Epidermal melanocyte (primary cell): Measurements from ENCODE around the gene ARMC3.
"Not testable (repeated sequence)": the region's sequence is repeated elsewhere in the genome, so short reads cannot be mapped to it uniquely, and the experiment has no call there.

Experiments used
- DNase-seq: peaks from one replicate; pipeline ENCODE4 v3.0.0; 2011; ENCODE audit warnings: low spot score; ENCODE audit not compliant: insufficient read length

Gene ARMC3

DNA sequence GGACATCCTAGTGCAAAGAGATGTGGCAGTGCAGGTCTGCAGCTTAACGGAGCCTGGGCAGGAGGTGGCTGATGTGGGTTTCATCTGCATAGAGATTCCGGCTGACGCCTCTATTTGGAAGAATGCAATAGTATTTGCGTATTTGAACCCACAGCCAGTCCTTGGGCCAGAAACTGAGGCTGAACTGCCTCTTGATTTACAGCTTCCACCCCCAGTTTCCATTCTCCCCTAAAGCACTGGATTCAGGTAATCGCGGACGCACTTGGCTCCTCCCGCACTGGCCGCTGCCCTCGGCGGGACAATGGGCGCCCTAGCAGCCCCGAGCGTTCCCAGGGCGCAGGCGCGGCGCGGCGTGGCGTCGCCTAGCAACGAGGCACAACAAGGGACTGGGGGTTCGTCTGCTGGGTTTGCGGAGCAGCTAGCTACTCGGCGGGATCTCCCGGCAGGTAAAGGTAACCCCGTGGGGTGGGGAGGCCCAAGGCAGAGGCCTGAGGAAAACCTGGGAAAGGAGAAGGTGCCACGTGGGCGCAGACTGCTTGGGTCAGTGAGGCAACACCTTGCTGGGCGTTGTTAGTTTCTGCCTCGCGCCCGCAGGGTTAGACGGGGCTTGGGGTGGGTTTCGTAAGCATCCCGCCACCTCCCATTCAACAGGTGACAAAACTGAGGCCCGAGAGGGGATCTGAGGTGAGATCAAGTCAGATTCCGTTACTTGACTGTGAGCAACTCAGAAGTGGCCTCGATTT is at the start of gene ARMC3:
ARMC3 (plus strand) TSS at position 393 of the 743 bp plus-strand sequence. CDS start 3,944 bp downstream, outside the sequence.
- DNase-seq: no peak

DNA sequence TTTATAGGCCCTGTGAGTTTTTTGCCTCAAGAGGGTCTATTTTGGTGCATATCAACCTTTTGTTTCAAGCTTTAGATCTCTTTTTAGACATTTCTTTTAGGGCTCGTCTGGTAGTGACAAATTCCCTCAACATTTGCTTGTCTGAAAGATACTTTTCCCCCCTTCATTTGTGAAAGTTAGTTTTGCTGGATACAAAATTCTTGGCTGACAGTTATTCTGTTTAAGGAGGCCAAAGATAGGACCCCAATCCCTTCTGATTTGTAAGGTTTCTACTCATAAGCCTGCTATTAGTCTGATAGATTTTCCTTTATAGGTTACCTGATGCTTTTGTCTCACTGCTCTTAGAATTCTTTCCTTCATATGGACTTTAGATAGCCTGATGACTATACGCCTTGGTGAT is 36.1 kb upstream of the ARMC3 start:
- no peak for DNase-seq

DNA sequence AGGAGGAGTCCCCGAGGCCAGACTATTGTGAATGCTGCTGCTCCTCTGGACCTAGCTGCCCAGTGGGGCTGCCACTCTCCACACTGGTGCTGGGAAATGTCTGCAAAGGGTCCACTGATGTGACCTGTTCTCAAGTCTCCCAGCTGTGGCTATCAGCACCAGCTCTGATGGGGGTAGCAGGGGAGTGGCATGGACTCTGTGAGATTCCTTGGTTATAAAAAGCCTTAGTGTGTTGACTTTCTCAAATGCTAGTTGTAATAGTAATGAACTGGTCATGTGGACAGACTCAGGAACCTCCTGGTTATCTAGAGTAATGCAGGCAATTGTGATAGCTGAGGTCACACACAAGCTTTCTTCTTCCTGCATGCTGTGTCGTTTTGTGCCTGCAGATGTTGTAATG is 34.1 kb upstream of the ARMC3 start:
- no peak for DNase-seq

- peak; percentile 57 for DNase-seq
These were observed 33.1 kb upstream of the ARMC3 start for GRCh38 chr10:22894714-22895113.

DNA sequence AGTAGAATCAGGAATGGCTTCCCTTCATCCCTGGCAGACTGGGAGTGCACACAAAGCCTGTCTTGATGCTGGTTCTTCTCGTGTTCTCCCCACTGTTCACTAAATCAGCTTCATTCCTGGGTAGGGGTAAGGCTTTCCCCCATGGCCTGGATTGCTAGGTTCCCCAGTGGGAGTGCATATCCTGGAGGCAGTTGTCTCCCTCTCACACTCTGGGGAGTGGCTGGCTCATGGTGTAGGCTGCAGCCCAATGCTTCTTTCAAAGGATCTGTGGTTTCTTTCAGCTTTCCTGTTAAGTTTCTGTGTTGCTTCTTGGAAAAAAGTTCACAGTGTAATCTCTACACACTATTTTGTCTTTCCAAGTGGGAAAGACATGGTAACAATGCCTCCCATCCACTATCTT is 32.6 kb upstream of the ARMC3 start:
- no peak for DNase-seq

DNA sequence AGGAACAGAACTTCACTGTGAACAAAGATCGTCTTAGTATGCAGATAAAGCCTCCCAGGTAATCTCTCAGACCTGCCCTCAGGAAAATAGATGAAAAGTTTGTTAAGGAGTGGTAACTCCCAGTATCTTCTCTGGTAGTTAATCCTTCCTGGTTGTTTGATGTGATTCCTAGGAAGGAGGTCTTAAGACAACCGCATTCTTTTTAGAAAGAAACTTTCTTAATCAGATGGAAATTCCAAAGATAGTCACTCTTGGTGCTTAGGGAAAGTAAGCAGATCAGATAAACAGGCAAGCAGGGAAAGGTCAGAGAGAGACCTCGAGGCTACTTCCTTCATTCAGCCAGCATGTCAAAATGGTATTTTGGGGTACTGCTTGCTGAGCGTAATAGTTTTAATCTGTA is 30.5 kb upstream of the ARMC3 start:
- DNase-seq: no peak

DNA sequence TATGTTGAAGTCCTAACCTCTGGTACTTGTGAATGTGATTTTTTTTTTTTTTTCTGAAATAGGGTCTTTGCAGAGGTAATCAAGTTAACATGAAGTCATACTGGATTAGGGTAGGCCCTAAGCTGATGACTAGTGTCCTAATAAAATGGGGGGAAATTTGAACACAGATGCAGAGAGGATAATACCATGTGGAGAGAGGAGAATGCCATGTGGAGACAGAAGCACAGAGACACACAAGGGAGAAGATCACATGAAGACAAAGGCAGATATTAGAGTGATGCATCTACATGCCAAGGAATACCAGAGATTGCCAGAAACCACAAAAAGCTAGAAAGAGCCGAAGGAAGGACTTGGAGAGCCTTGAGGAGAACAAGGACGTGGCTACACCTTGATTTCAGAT is 28.5 kb upstream of the ARMC3 start:
- no peak for DNase-seq

GRCh38 chr10:22899775-22900174 is 28.1 kb upstream of the ARMC3 start:
- no peak for DNase-seq

DNA sequence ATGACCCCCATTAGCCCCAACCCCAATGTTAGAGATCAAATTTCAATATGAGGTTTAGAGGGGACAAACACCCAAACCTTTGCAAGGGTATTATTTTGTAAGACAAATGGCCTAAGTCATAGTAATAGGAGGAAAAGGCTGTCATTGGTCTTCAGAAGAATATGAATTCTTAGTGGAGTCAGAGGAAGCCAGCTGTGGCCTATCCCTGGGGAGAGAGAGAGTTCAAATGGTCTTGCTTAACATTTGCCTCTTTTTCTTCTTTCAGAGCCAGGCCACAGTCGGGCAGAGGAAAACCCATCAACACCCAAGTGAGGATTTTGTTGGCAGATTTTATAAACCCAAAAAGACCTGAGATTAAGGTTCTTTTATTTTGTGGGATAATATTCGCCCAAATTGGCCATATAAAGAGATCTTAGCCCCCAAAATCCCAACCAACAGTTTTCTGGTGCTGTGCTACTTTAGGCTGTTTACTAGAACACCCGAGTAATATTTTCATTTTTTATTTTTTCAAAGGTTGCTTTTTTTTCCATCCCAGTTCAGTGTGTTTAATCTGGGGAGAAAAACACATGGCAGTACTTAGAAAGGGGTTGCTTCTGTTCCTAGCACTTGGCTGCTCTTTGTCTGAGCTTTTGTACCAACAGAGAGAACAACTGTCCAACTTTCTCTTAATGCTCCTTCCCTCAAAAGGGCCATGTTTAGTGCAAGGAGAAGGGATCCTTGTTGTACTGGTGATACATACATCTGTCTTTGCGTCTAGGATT is 26.8 kb upstream of the ARMC3 start:
- no peak for DNase-seq

DNA sequence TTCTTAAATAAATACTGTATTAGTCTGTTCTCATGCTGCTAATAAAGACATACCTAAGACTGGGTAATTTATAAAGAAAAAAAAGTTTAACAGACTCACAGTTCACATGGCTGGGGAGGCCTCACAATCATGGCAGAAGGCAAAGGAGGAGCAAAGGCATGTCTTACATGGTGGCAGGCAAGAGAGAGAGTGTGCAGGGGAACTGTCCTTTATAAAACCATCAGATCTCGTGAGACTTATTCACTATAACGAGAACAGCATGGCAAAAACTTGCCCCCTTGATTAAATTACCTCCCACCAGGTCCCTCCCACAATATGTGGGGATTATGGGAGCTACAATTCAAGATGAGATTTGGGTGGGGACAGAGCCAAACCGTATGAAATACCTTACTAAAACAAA is 25.7 kb upstream of the ARMC3 start:
- DNase-seq: not testable (repeated sequence)

DNA sequence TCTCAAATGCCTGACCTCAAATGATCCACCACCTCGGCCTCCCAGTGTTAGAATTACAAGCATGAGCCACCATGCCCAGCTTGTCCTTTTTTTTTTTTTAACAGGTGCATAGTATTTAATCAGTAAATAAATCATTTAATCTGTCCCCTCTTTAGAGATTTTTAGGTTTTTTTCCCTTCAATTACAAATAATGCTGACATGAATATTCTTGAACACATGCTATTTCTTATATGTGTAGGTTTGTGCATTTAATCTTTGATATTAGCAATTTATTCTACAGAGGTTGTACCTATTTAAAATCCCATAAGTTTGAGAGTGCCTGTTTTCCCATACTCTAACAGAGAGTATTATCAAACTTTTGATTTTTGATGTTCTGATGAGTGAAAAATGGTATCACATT is 24.2 kb upstream of the ARMC3 start:
- no peak for DNase-seq

GRCh38 chr10:22906767-22907166 is 21.1 kb upstream of the ARMC3 start:
- no peak for DNase-seq

DNA sequence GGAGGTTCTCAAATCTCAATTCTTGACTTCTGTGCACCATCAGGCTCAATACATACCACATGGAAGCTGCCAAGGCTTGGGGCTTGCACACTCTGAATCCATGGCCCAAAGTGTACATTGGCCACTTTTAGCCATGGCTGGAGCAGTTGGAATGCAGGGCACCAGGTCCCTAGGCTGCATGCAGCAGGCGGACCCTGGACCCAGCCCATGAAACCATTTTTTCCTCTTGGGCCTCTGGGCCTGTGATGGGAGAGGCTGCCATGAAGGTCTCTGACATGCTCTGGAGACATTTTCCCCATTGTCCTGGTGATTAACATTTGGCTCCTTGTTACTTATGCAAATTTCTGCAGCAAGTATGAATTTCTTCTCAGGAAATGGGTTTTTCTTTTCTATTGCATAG is 19.0 kb upstream of the ARMC3 start:
- DNase-seq: no peak

- not testable (repeated sequence) for DNase-seq
These were observed 18.2 kb upstream of the ARMC3 start for GRCh38 chr10:22909673-22910072.

- no peak for DNase-seq
These were observed 16.8 kb upstream of the ARMC3 start for GRCh38 chr10:22911067-22911466.

DNA sequence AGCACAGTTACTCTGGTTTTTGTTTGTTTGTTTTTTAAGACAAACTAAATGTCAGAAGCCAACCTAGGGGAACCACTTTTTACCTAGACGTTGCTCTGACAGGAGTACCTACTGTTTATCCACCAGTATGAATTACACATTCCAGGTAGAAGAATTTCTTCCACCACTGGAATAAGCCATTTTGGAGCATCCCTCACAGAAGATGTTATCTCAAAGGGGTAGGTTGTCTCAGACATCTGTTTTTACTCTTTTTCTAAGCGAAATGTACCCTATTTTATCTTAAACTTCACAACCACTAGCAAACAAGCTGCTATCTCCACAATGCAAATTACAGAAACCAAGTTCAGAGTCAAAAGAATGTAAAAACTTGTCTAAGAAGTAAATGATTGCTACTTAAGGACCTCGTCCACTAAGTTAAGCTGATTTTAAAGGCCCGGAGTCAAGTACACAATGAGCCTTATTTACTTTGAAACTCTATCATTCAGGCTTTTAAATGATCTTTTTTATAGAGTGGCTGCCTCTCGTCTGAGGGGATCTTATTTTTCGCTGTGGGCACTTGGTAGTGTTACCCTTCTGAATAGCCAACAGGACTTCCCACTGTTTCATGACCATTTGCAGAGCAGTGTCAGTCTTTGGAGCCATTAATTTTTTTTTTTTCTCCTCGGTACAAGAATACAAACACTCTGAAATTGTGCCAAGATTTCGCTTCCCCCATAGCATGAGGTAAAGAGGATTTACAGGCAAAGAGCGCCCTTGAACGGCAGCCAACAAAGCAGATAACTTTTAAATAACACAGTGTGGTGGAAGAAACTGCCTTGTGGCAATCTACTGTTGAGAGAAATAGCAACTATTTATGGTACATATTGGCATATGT is 15.7 kb upstream of the ARMC3 start:
- DNase-seq: peak; percentile 30

DNA sequence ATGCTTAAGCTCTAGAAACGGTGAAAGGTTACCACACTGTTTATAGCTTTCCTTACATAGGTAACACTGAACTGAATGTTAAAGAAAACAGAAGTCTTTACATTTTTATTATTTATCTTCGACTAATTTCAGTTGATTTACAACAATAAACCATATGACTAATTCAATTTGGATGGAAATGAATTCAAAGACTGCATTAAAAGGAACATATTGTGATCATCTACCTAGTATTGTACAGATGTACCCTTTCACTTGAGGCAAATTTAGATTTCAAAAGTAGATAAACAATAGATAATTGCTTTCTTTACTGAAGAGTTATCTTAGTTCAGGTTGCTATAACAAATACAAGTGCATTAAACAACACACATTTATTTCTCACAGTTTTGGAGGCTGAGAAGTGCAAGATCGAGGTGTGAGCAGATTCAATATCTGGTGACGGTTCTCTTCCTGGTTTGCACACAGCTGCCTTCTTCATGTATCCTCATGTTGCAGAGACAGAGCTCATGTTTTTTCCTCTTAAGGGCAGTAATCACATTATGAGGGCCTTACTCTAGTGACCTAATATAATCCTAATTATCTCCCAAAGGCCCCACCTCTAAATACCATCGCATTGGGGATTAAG is 15.0 kb upstream of the ARMC3 start:
- no peak for DNase-seq

GRCh38 chr10:22913474-22914092 is 14.3 kb upstream of the ARMC3 start:
- DNase-seq: no peak

DNA sequence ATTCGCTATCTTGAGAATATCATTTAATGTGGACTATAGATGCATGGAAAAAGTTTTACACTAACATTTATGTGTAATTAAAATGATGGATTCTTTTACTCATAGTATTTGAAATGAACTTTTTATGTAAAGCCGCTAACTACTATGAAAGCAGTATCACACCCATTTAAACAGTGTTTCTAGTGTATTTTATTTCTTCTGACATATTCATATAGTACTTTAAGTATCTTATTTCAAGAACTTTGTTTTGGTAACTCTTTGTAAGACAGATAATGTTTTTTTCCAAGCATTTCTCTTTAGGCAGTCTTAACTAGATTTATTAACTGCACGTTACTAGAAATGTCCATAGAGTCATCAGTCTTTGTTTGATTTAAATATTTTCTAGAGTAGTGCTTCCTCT is 12.5 kb upstream of the ARMC3 start:
- no peak for DNase-seq

DNA sequence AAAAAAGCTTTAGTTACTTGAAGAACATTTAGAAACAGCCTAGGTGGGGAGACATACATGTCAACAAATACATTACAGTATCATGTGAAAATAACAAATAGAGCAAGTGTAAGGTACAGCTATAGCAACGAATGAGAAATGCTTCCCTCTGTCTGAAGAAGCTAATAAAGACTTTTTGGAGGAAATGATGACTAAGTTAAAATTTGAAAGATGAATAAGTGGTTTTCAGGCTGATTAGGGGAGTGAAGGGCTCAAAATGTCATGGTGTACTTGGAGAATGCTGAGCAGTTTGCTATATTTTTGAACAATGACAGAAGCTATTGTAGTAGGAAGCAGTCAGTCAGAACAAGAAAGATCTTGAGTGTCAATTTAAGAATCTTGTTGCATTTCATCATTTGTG is 2.8 kb upstream of the ARMC3 start:
- no peak for DNase-seq

DNA sequence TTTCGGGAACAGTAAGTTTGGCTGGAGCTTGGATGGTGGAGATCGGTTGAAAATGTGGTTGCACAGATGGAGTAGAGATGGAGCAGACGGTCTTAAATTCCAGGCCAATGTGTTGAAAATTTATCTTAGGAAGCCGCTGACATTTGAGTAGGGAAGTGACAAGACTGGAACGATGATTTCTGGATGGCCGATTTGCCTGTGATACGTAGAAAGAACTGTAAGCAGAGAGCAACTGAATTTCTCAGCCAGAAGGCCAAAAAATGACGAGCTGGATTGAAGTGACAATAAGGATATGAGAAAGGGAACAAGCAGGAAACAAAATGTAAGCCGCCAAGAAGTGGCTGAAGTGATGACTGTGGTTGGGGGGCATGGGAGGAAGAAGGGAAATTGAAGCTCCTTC is 687 bp upstream of the ARMC3 start:
- DNase-seq: no peak
